Measurements from ENCODE around the gene CLPSL1.

Gene CLPSL1

GRCh38 chr6:35739645-35740524 is 40.9 kb upstream of the CLPSL1 start:
- DNase-seq (ENCODE audit: insufficient read length, low spot score) (no peak), FAIRE-seq (no peak)
- no peak for TF ChIP-seq PAX5 (IDR thresholded peaks at IDR 0.05; ENCODE audit: insufficient read depth, low read length, severe bottlenecking)
- TF ChIP-seq POLR2AphosphoS5 (IDR thresholded peaks at IDR 0.05; ENCODE audit: low read depth, low read length): no peak

DNA sequence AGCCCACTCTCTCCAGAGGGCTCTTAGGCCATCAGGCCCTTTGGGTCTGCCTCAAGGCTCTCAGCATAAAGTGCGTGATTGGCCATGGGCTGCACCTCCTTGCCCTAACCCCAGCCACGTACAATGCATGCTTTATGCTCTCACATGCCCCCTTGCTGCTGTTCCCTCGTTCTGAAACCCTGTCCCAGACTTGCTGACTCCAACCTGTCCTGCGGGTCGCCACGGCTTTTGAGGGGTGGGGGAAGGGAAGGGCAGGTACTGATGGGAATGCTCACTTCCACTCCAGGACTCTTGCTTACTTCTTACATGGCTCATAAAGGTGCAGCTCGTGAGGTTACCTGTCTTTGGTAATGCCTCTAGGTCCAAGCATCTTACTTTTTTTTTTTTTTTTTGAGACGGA is 38.0 kb upstream of the CLPSL1 start:
- FAIRE-seq (no peak), DNase-seq (ENCODE audit: insufficient read length, low spot score) (no peak)
- no peak for TF ChIP-seq POLR2AphosphoS5 (IDR thresholded peaks at IDR 0.05; ENCODE audit: low read depth, low read length)
- no peak for TF ChIP-seq PAX5 (IDR thresholded peaks at IDR 0.05; ENCODE audit: insufficient read depth, low read length, severe bottlenecking)
- TF ChIP-seq POU2F2 (IDR thresholded peaks at IDR 0.05; ENCODE audit: low read depth, low read length): no peak
- TF ChIP-seq TAF1 (IDR thresholded peaks at IDR 0.05; ENCODE audit: low read depth, low read length): no peak
- TF ChIP-seq POLR2A (IDR thresholded peaks at IDR 0.05; ENCODE audit: low read depth, low read length): no peak
- no peak for TF ChIP-seq SPI1 (IDR thresholded peaks at IDR 0.05; ENCODE audit: low read depth, low read length)

GRCh38 chr6:35745509-35745908 is 35.3 kb upstream of the CLPSL1 start:
- no peak for DNase-seq (ENCODE audit: insufficient read length, low spot score)
- no peak for FAIRE-seq
- TF ChIP-seq PAX5 (IDR thresholded peaks at IDR 0.05; ENCODE audit: insufficient read depth, low read length, severe bottlenecking) (no peak), POLR2A (IDR thresholded peaks at IDR 0.05; ENCODE audit: low read depth, low read length) (no peak), POLR2AphosphoS5 (IDR thresholded peaks at IDR 0.05; ENCODE audit: low read depth, low read length) (no peak), POU2F2 (IDR thresholded peaks at IDR 0.05; ENCODE audit: low read depth, low read length) (no peak), TAF1 (IDR thresholded peaks at IDR 0.05; ENCODE audit: low read depth, low read length) (no peak), SPI1 (IDR thresholded peaks at IDR 0.05; ENCODE audit: low read depth, low read length) (no peak)

DNA sequence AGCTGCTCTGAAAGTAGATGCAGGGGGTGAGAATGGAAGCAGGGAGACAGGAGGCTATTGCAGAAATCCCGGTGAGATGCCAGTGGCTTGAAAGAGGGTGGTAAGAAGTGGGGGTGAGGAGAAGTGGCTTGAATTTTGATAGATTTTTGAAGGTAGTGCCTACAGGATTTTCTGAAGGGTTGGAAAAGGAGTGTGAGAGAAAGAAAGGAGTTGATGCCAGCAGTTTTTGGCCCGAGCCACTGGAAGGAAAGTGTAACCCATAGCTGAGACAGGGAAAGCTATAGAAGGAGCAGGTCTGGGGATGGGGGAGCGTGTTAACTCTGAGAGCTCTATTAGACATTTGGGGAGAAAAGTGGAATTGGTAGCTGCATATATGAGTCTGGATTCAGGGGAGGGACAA is 34.3 kb upstream of the CLPSL1 start:
- no peak for DNase-seq (ENCODE audit: insufficient read length, low spot score)
- no peak for TF ChIP-seq SPI1 (IDR thresholded peaks at IDR 0.05; ENCODE audit: low read depth, low read length)
- no peak for TF ChIP-seq POLR2AphosphoS5 (IDR thresholded peaks at IDR 0.05; ENCODE audit: low read depth, low read length)
- no peak for TF ChIP-seq POLR2A (IDR thresholded peaks at IDR 0.05; ENCODE audit: low read depth, low read length)
- no peak for TF ChIP-seq TAF1 (IDR thresholded peaks at IDR 0.05; ENCODE audit: low read depth, low read length)
- no peak for TF ChIP-seq PAX5 (IDR thresholded peaks at IDR 0.05; ENCODE audit: insufficient read depth, low read length, severe bottlenecking)
- no peak for TF ChIP-seq POU2F2 (IDR thresholded peaks at IDR 0.05; ENCODE audit: low read depth, low read length)
- no peak for FAIRE-seq

DNA sequence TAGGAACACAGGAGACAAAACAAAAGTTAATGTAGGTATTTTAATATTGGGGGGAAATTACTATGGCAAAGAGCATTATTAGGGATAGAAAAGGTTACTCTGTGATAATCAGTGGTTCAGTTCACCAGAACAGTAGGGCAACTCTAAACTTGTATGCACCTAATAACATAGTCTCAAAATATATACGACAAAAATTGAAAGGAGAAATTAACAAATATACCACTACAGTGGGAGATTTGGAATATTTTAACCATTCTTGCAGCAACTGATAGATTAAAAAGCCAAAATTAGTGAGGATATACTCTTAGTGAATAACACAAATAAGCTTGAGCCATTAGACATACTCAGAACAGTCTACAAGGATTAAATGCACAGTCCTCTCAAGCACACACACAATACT is 32.9 kb upstream of the CLPSL1 start:
- no peak for FAIRE-seq
- TF ChIP-seq POLR2AphosphoS5 (IDR thresholded peaks at IDR 0.05; ENCODE audit: low read depth, low read length): no peak
- TF ChIP-seq POU2F2 (IDR thresholded peaks at IDR 0.05; ENCODE audit: low read depth, low read length): no peak
- no peak for TF ChIP-seq SPI1 (IDR thresholded peaks at IDR 0.05; ENCODE audit: low read depth, low read length)
- no peak for TF ChIP-seq TAF1 (IDR thresholded peaks at IDR 0.05; ENCODE audit: low read depth, low read length)
- TF ChIP-seq PAX5 (IDR thresholded peaks at IDR 0.05; ENCODE audit: insufficient read depth, low read length, severe bottlenecking): no peak
- no peak for TF ChIP-seq POLR2A (IDR thresholded peaks at IDR 0.05; ENCODE audit: low read depth, low read length)
- no peak for DNase-seq (ENCODE audit: insufficient read length, low spot score)

- FAIRE-seq: no peak
- TF ChIP-seq SPI1 (IDR thresholded peaks at IDR 0.05; ENCODE audit: low read depth, low read length) (no peak), POLR2A (IDR thresholded peaks at IDR 0.05; ENCODE audit: low read depth, low read length) (no peak), TAF1 (IDR thresholded peaks at IDR 0.05; ENCODE audit: low read depth, low read length) (no peak), POLR2AphosphoS5 (IDR thresholded peaks at IDR 0.05; ENCODE audit: low read depth, low read length) (no peak), PAX5 (IDR thresholded peaks at IDR 0.05; ENCODE audit: insufficient read depth, low read length, severe bottlenecking) (no peak)
- no peak for DNase-seq (ENCODE audit: insufficient read length, low spot score)
Measured at GRCh38 chr6:35750557-35750956, 30.3 kb upstream of the CLPSL1 start.

DNA sequence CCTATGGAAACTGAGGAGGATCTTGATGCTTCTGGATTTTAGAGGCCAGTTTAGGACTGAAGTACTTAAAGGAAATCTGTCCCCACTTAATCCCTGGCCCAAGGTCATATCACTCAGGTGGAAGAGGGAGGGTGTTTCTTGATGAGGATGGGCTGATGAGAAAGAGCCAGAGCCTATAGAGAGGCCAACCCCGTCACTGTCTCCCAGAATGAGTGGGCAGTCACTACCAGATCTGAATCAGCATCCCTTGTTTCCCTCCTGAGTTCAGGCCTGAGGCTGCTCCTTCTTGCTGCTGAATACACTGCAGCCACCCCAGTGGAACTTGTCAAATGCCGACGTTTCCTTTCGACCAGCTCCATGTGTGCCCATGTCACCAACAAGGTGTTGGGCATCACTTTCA is 29.2 kb upstream of the CLPSL1 start:
- FAIRE-seq (no peak), DNase-seq (ENCODE audit: insufficient read length, low spot score) (no peak)
- TF ChIP-seq POLR2A (IDR thresholded peaks at IDR 0.05; ENCODE audit: low read depth, low read length): no peak
- TF ChIP-seq TAF1 (IDR thresholded peaks at IDR 0.05; ENCODE audit: low read depth, low read length): no peak
- TF ChIP-seq PAX5 (IDR thresholded peaks at IDR 0.05; ENCODE audit: insufficient read depth, low read length, severe bottlenecking): no peak
- TF ChIP-seq POLR2AphosphoS5 (IDR thresholded peaks at IDR 0.05; ENCODE audit: low read depth, low read length): no peak
- no peak for TF ChIP-seq POU2F2 (IDR thresholded peaks at IDR 0.05; ENCODE audit: low read depth, low read length)
- no peak for TF ChIP-seq SPI1 (IDR thresholded peaks at IDR 0.05; ENCODE audit: low read depth, low read length)

GRCh38 chr6:35752330-35752729 is 28.5 kb upstream of the CLPSL1 start:
- DNase-seq (ENCODE audit: insufficient read length, low spot score): no peak
- no peak for FAIRE-seq

GRCh38 chr6:35754452-35755277 is 26.2 kb upstream of the CLPSL1 start:
- FAIRE-seq: no peak
- no peak for TF ChIP-seq POLR2AphosphoS5 (IDR thresholded peaks at IDR 0.05; ENCODE audit: low read depth, low read length)
- TF ChIP-seq TAF1 (IDR thresholded peaks at IDR 0.05; ENCODE audit: low read depth, low read length): no peak
- TF ChIP-seq PAX5 (IDR thresholded peaks at IDR 0.05; ENCODE audit: insufficient read depth, low read length, severe bottlenecking): no peak
- no peak for TF ChIP-seq POU2F2 (IDR thresholded peaks at IDR 0.05; ENCODE audit: low read depth, low read length)
- no peak for TF ChIP-seq POLR2A (IDR thresholded peaks at IDR 0.05; ENCODE audit: low read depth, low read length)
- TF ChIP-seq SPI1 (IDR thresholded peaks at IDR 0.05; ENCODE audit: low read depth, low read length): no peak
- DNase-seq (ENCODE audit: insufficient read length, low spot score): no peak

More at GRCh38 chr6:35752330-35752729, 28.5 kb upstream of the CLPSL1 start:
- TF ChIP-seq POLR2A (IDR thresholded peaks at IDR 0.05; ENCODE audit: low read depth, low read length) (no peak), POLR2AphosphoS5 (IDR thresholded peaks at IDR 0.05; ENCODE audit: low read depth, low read length) (no peak), TAF1 (IDR thresholded peaks at IDR 0.05; ENCODE audit: low read depth, low read length) (no peak), SPI1 (IDR thresholded peaks at IDR 0.05; ENCODE audit: low read depth, low read length) (no peak), PAX5 (IDR thresholded peaks at IDR 0.05; ENCODE audit: insufficient read depth, low read length, severe bottlenecking) (no peak), POU2F2 (IDR thresholded peaks at IDR 0.05; ENCODE audit: low read depth, low read length) (no peak)
